HG02884 (cell line): ENCODE results near the gene ZNF213.
A peak's percentile ranks its signal among the peaks of the same experiment; 100 is the strongest.

Experiments used
- ATAC-seq: cut with Tn5 transposase; IDR thresholded peaks from one replicate; pipeline ENCODE4 v1.9.1; 2021; ENCODE audit warnings: mild to moderate bottlenecking, moderate library complexity; ENCODE audit not compliant: unreplicated experiment

Gene ZNF213

GRCh38 chr16:3101018-3101840, 33.6 kb upstream of the ZNF213 start:
- no peak for ATAC-seq

- no peak for ATAC-seq
Measured at GRCh38 chr16:3101841-3102470, 32.9 kb upstream of the ZNF213 start.

GRCh38 chr16:3106205-3106928, 28.5 kb upstream of the ZNF213 start:
- peak; percentile 75 for ATAC-seq

GRCh38 chr16:3112058-3112880, 22.6 kb upstream of the ZNF213 start, which contains the start of gene ZNF205:
Gene ZNF205, plus strand, starts transcription at chr16:3112586. Its CDS starts 845 bp downstream, at chr16:3113431.
- no peak for ATAC-seq

- no peak for ATAC-seq
Measured at GRCh38 chr16:3112881-3113574, 21.8 kb upstream of the ZNF213 start.

- ATAC-seq: no peak
Measured at GRCh38 chr16:3113765-3114479, 20.9 kb upstream of the ZNF213 start.

- no peak for ATAC-seq
Measured at GRCh38 chr16:3115003-3115402, 19.8 kb upstream of the ZNF213 start.

GRCh38 chr16:3115561-3115960, 19.3 kb upstream of the ZNF213 start:
- no peak for ATAC-seq

GRCh38 chr16:3118204-3118790, 16.5 kb upstream of the ZNF213 start:
- no peak for ATAC-seq

- no peak for ATAC-seq
Measured at GRCh38 chr16:3118846-3119245, 16.0 kb upstream of the ZNF213 start.

GRCh38 chr16:3119286-3119685, 15.5 kb upstream of the ZNF213 start:
- no peak for ATAC-seq

GRCh38 chr16:3119701-3120408, 15.0 kb upstream of the ZNF213 start:
- no peak for ATAC-seq

- ATAC-seq: no peak
Measured at GRCh38 chr16:3120435-3120834, 14.4 kb upstream of the ZNF213 start.

GRCh38 chr16:3121851-3122467, 12.9 kb upstream of the ZNF213 start:
- no peak for ATAC-seq

- no peak for ATAC-seq
Measured at GRCh38 chr16:3122926-3123570, 11.8 kb upstream of the ZNF213 start.

- ATAC-seq: peak; percentile 77
Measured at GRCh38 chr16:3123986-3124886, 10.6 kb upstream of the ZNF213 start.

- no peak for ATAC-seq
Measured at GRCh38 chr16:3127745-3128144, 7.1 kb upstream of the ZNF213 start.
